GM19324 (cell line): ENCODE data around the gene LSP1.
"Not testable (repeated sequence)": the region's sequence is repeated elsewhere in the genome, so short reads cannot be mapped to it uniquely, and the experiment has no call there.

ENCODE experiments used
- ATAC-seq: cut with Tn5 transposase; IDR thresholded peaks from one replicate; pipeline ENCODE4 v1.9.1; 2021; ENCODE audit warnings: mild to moderate bottlenecking, moderate library complexity; ENCODE audit not compliant: unreplicated experiment, low FRiP score

LSP1 gene

GRCh38 chr11:1852877-1853276 lies at the start of gene LSP1:
Gene LSP1 (plus strand): TSS chr11:1853084. CDS start chr11:1853145, 61 bp downstream.
- peak; percentile 45 for ATAC-seq

- no peak for ATAC-seq
These were observed 49.6 kb upstream of the LSP1 start for GRCh38 chr11:1803246-1803645.

GRCh38 chr11:1803835-1804519 lies 48.9 kb upstream of the LSP1 start:
- not testable (repeated sequence) for ATAC-seq

GRCh38 chr11:1805525-1805924 lies 47.4 kb upstream of the LSP1 start:
- ATAC-seq = no peak

- ATAC-seq = no peak
These were observed 45.5 kb upstream of the LSP1 start for GRCh38 chr11:1807264-1807995.

- ATAC-seq = no peak
These were observed 42.1 kb upstream of the LSP1 start for GRCh38 chr11:1810761-1811160.

- ATAC-seq = no peak
These were observed 40.6 kb upstream of the LSP1 start for GRCh38 chr11:1812274-1812673.

GRCh38 chr11:1812801-1813200 lies 40.1 kb upstream of the LSP1 start:
- no peak for ATAC-seq

- ATAC-seq = not testable (repeated sequence)
These were observed 39.5 kb upstream of the LSP1 start for GRCh38 chr11:1813356-1813755.

- no peak for ATAC-seq
These were observed 38.2 kb upstream of the LSP1 start for GRCh38 chr11:1814691-1815090.

GRCh38 chr11:1815311-1815710 lies 37.6 kb upstream of the LSP1 start:
- no peak for ATAC-seq

GRCh38 chr11:1815751-1816150 lies 37.1 kb upstream of the LSP1 start:
- ATAC-seq = no peak

- ATAC-seq = no peak
These were observed 35.9 kb upstream of the LSP1 start for GRCh38 chr11:1817000-1817399.

GRCh38 chr11:1817511-1817910 lies 35.4 kb upstream of the LSP1 start:
- ATAC-seq = no peak

GRCh38 chr11:1819074-1819473 lies 33.8 kb upstream of the LSP1 start:
- no peak for ATAC-seq

GRCh38 chr11:1820463-1821325 lies 32.2 kb upstream of the LSP1 start:
- ATAC-seq = no peak

- ATAC-seq = no peak
These were observed 31.3 kb upstream of the LSP1 start for GRCh38 chr11:1821562-1821961.

- ATAC-seq = no peak
These were observed 30.1 kb upstream of the LSP1 start for GRCh38 chr11:1822648-1823375.

GRCh38 chr11:1823376-1824220 lies 29.3 kb upstream of the LSP1 start:
- no peak for ATAC-seq
